ENCODE data around the gene IVNS1ABP.

GRCh38 chr1:185358957-185359356, 41.9 kb upstream of the IVNS1ABP start:
- TF ChIP-seq CTCF (IDR thresholded peaks at IDR 0.05) (no peak), EP300 (IDR thresholded peaks at IDR 0.05) (no peak), POLR2AphosphoS5 (IDR thresholded peaks at IDR 0.05) (no peak), POLR2A (IDR thresholded peaks at IDR 0.05) (no peak)

Measured in stomach (tissue), 4 donors.